GM23338 (cell line): ENCODE data around the gene SIRPA. TPM values are rescaled to one million over a fixed set of nuclear protein-coding genes. Genes with fewer than 3 reads are reported as not detected.

Experiments
- ATAC-seq: fragments of 200-7000 bp; cut with Tn5 transposase; 3 replicates; pipeline ENCODE4 v1.9.1; 2020
- DNase-seq: peaks from one replicate; pipeline ENCODE4 v3.0.0-alpha.2; 2015; ENCODE audit warnings: low spot score
- H2AFZ ChIP-seq: fragments of 200-600 bp; sonication (generic); 2 replicates; pipeline ENCODE4 v1.8.0; 2016; ENCODE audit warnings: antibody characterized with exemption, mild to moderate bottlenecking, moderate library complexity
- H3F3A ChIP-seq: fragments of 200-600 bp; sonication (generic); replicated peaks from 2 replicates; pipeline ENCODE4 v1.8.0; 2017; ENCODE audit warnings: antibody characterized with exemption, mixed run types, low read depth
- H3K27ac ChIP-seq: fragments of 200-600 bp; sonication (generic); 2 replicates; pipeline ENCODE4 v1.6.1; 2016; ENCODE audit warnings: low read depth
- H3K27me3 ChIP-seq: fragments of 200-600 bp; sonication (generic); 2 replicates; pipeline ENCODE4 v1.8.0; 2016; ENCODE audit warnings: mild to moderate bottlenecking, mixed run types, moderate library complexity; ENCODE audit not compliant: insufficient read depth
- H3K36me3 ChIP-seq: fragments of 200-600 bp; sonication (generic); 2 replicates; pipeline ENCODE4 v1.8.0; 2016; ENCODE audit warnings: mild to moderate bottlenecking; ENCODE audit not compliant: insufficient read depth
- H3K4me1 ChIP-seq: fragments of 200-600 bp; sonication (generic); 2 replicates; pipeline ENCODE4 v1.8.0; 2016; ENCODE audit warnings: mild to moderate bottlenecking, moderate library complexity; ENCODE audit not compliant: insufficient read depth
- H3K4me2 ChIP-seq: fragments of 200-600 bp; sonication (generic); 2 replicates; pipeline ENCODE4 v1.7.1; 2017; ENCODE audit warnings: mixed run types
- H3K4me3 ChIP-seq: fragments of 200-600 bp; sonication (generic); 2 replicates; pipeline ENCODE4 v1.6.1; 2016; ENCODE audit warnings: mixed run types
- H3K79me2 ChIP-seq: fragments of 200-600 bp; sonication (generic); replicated peaks from 2 replicates; pipeline ENCODE4 v1.8.0; 2017; ENCODE audit warnings: mild to moderate bottlenecking; ENCODE audit not compliant: insufficient read depth
- H3K9me2 ChIP-seq: fragments of 200-600 bp; sonication (generic); 2 replicates; pipeline ENCODE4 v1.8.0; 2017; ENCODE audit not compliant: insufficient read depth
- H4K20me1 ChIP-seq: fragments of 200-600 bp; sonication (generic); replicated peaks from 2 replicates; pipeline ENCODE4 v1.8.0; 2017; ENCODE audit warnings: mild to moderate bottlenecking; ENCODE audit not compliant: insufficient read depth
- H3K27ac Mint-ChIP-seq: 2 replicates; pipeline ENCODE4 v1.8.0; 2020; ENCODE audit warnings: inconsistent platforms, mild to moderate bottlenecking, moderate library complexity, mixed read lengths
- H3K27me3 Mint-ChIP-seq: 3 replicates; pipeline ENCODE4 v1.8.0; 2022; ENCODE audit warnings: low read depth, mild to moderate bottlenecking, moderate library complexity, mixed read lengths, inconsistent platforms; ENCODE audit not compliant: insufficient read depth, poor library complexity
- H3K36me3 Mint-ChIP-seq: 3 replicates; pipeline ENCODE4 v1.8.0; 2021; ENCODE audit warnings: low read depth, mild to moderate bottlenecking, inconsistent platforms, moderate library complexity, mixed read lengths
- H3K4me1 Mint-ChIP-seq: 3 replicates; pipeline ENCODE4 v1.8.0; 2020; ENCODE audit warnings: mild to moderate bottlenecking, inconsistent platforms, mixed read lengths
- H3K4me3 Mint-ChIP-seq: 3 replicates; pipeline ENCODE4 v1.8.0; 2021; ENCODE audit warnings: moderate library complexity, mild to moderate bottlenecking, inconsistent platforms, mixed read lengths
- H3K9me3 Mint-ChIP-seq: 3 replicates; pipeline ENCODE4 v1.8.0; 2020; ENCODE audit warnings: moderate library complexity, mild to moderate bottlenecking, inconsistent platforms, mixed read lengths
- CREB1 ChIP-seq: fragments of 250-450 bp; sonication (Bioruptor Pico); IDR thresholded peaks from 2 replicates; pipeline ENCODE4 v1.5.0; 2020; ENCODE audit warnings: low read depth, mild to moderate bottlenecking, moderate library complexity
- EZH2 ChIP-seq: fragments of 200-600 bp; sonication (generic); IDR thresholded peaks from one replicate; pipeline ENCODE4 v1.8.0; 2017; ENCODE audit warnings: antibody characterized with exemption, mild to moderate bottlenecking, low read depth; ENCODE audit not compliant: unreplicated experiment
- EZH2phosphoT487 ChIP-seq: fragments of 200-600 bp; sonication (generic); IDR thresholded peaks from one replicate; pipeline ENCODE4 v1.8.1; 2018; ENCODE audit warnings: antibody characterized with exemption; ENCODE audit not compliant: unreplicated experiment
- JUNB ChIP-seq: IDR thresholded peaks from one replicate; pipeline ENCODE4 v1.6.1; 2016; ENCODE audit warnings: antibody characterized with exemption; ENCODE audit not compliant: unreplicated experiment
- NANOG ChIP-seq: IDR thresholded peaks from 2 replicates; pipeline ENCODE4 v1.6.1; 2016; ENCODE audit warnings: antibody characterized with exemption, borderline replicate concordance
- STAT1 ChIP-seq: IDR thresholded peaks from one replicate; pipeline ENCODE4 v1.6.1; 2016; ENCODE audit warnings: antibody characterized with exemption; ENCODE audit not compliant: unreplicated experiment
- ZNF114 ChIP-seq: fragments of 250-450 bp; sonication (Bioruptor Pico); IDR thresholded peaks from 2 replicates; pipeline ENCODE4 v1.5.0; 2020; ENCODE audit warnings: mild to moderate bottlenecking, moderate library complexity
- ZNF331 ChIP-seq: fragments of 250-450 bp; sonication (Bioruptor Pico); IDR thresholded peaks from 2 replicates; pipeline ENCODE4 v1.5.0; 2020; ENCODE audit warnings: low read depth, mild to moderate bottlenecking, moderate library complexity
- ZNF462 ChIP-seq: fragments of 250-450 bp; sonication (Bioruptor Pico); IDR thresholded peaks from 2 replicates; pipeline ENCODE4 v1.5.0; 2020; ENCODE audit warnings: mild to moderate bottlenecking, moderate library complexity
- polyA plus RNA-seq: library from polyadenylated mRNA; unstranded; fragments of >200 nt; fragmentation: Nextera tagmentation; extraction: Ambion mirVana; gene quantifications from 2 replicates; pipeline ENCODE4 v1.2.1, GENCODE V29; 2016
- total RNA-seq: library from RNA; depleted of rRNA; stranded (reverse); fragments of >200 nt; shearing (Covaris generic); gene quantifications from 2 replicates; pipeline ENCODE4 v1.2.3, GENCODE V29; 2014

Gene SIRPA
- total and polyA plus RNA-seq, 2 experiments from 2014 or later: 1.2 to 2.9 TPM

- TF ChIP-seq ZNF462 (CRISPR knock-in tag): no peak
- TF ChIP-seq EZH2: no peak
- TF ChIP-seq CREB1 (CRISPR knock-in tag): no peak
- no peak for TF ChIP-seq ZNF114 (CRISPR knock-in tag)
Measured at GRCh38 chr20:1871807-1872458, 23.3 kb upstream of the SIRPA start (continued).

GRCh38 chr20:1872459-1873097 lies 22.6 kb upstream of the SIRPA start:
- Histone ChIP-seq H3K27ac (no peak overlapping the region), H3K4me2 (no peak overlapping the region), H3K36me3 (no peaks in the 10 kb centered on the region), H3K4me1 (no peaks in the 10 kb centered on the region), H3F3A (no peaks in the 10 kb centered on the region), H3K4me3 (no peak overlapping the region), H4K20me1 (no peaks in the 10 kb centered on the region), H3K27me3 (no peaks in the 10 kb centered on the region), H3K9me2 (no peaks in the 10 kb centered on the region), H2AFZ (no peak overlapping the region), H3K79me2 (no peaks in the 10 kb centered on the region)
- peaks cover 12% of the 10 kb centered on the region for H3K27me3 Mint-ChIP-seq
- no peak for DNase-seq
- H3K36me3 Mint-ChIP-seq: no peaks in the 10 kb centered on the region
- no peak for ATAC-seq
- peaks cover 3% of the 10 kb centered on the region; the same call in 2 of the 3 replicates for H3K9me3 Mint-ChIP-seq
- H3K27ac Mint-ChIP-seq: no peak overlapping the region
- peaks cover 6% of the 10 kb centered on the region; the same call in 1 of the 3 replicates for H3K4me1 Mint-ChIP-seq
- no peak overlapping the region for H3K4me3 Mint-ChIP-seq
- TF ChIP-seq CREB1 (CRISPR knock-in tag) (no peak), JUNB (no peak), ZNF114 (CRISPR knock-in tag) (no peak), EZH2phosphoT487 (no peak), NANOG (no peak), STAT1 (no peak), ZNF462 (CRISPR knock-in tag) (no peak), ZNF331 (no peak)
